Measurements from ENCODE around the gene ZBTB32. TPM values are rescaled to one million over a fixed set of nuclear protein-coding genes. Genes with fewer than 3 reads are reported as not detected.
A peak's percentile ranks its signal among the peaks of the same experiment; 100 is the strongest.

Gene ZBTB32
- total RNA-seq, 2 donors from 2014 or later: not detected

GRCh38 chr19:35669566-35669965 is 34.8 kb upstream of the ZBTB32 start:
- 65% methylated on average over 6 of the region's 6 CpGs for WGBS, 2 donors
- Histone ChIP-seq H3K36me3 (replicated peaks in 1 of 2; ENCODE audit: insufficient read depth in 1 of 2, low read depth in 2 of 2) (no peaks in the 10 kb centered on the region), H3K9me3 (no peaks in the 10 kb centered on the region), H3K27me3 (no peaks in the 10 kb centered on the region), H3K27ac (no peak overlapping the region), H3K4me1 (peaks cover 5% of the 10 kb centered on the region), H3K4me3 (no peak overlapping the region)
- DNase-seq (no peak), ATAC-seq (no peak)
- intact Hi-C loops (cut with DNase I): no loop called here
- TF ChIP-seq CTCF (IDR thresholded peaks at IDR 0.05): no peak
- no peak for TF ChIP-seq POLR2A (IDR thresholded peaks at IDR 0.05)

- Histone ChIP-seq H3K4me3 (no peak overlapping the region), H3K9me3 (no peaks in the 10 kb centered on the region), H3K4me1 (peaks cover 5% of the 10 kb centered on the region), H3K27me3 (no peaks in the 10 kb centered on the region), H3K27ac (no peak overlapping the region), H3K36me3 (replicated peaks in 1 of 2; ENCODE audit: insufficient read depth in 1 of 2, low read depth in 2 of 2) (no peaks in the 10 kb centered on the region)
- ATAC-seq (no peak), DNase-seq (no peak)
- intact Hi-C loops (cut with DNase I): no loop called here
- no peak for TF ChIP-seq CTCF (IDR thresholded peaks at IDR 0.05)
- no peak for TF ChIP-seq POLR2A (IDR thresholded peaks at IDR 0.05)
- WGBS, 2 donors: 40 to 61% methylated on average over 4 of the region's 4 CpGs
These were observed 34.4 kb upstream of the ZBTB32 start for GRCh38 chr19:35669974-35670373.

- 88 to 92% methylated on average over 1 of the region's 1 CpG for WGBS, 2 donors
These were observed 33.7 kb upstream of the ZBTB32 start for GRCh38 chr19:35670686-35671085.

GRCh38 chr19:35671818-35672217 is 32.5 kb upstream of the ZBTB32 start:
- no peak overlapping the region for H3K4me3 ChIP-seq
- no peaks in the 10 kb centered on the region for H3K36me3 ChIP-seq (replicated peaks in 1 of 2; ENCODE audit: insufficient read depth in 1 of 2, low read depth in 2 of 2)
- H3K9me3 ChIP-seq: no peaks in the 10 kb centered on the region
- DNase-seq (no peak), ATAC-seq (no peak)
- intact Hi-C loops (cut with DNase I): no loop called here
- TF ChIP-seq CTCF (IDR thresholded peaks at IDR 0.05) (no peak), POLR2A (IDR thresholded peaks at IDR 0.05) (no peak)
- H3K27ac ChIP-seq: no peak overlapping the region
- no peaks in the 10 kb centered on the region for H3K27me3 ChIP-seq
- peaks cover 5% of the 10 kb centered on the region for H3K4me1 ChIP-seq
- WGBS, 2 donors: 10 to 30% methylated on average over 3 of the region's 3 CpGs

More at GRCh38 chr19:35670686-35671085, 33.7 kb upstream of the ZBTB32 start:
- H3K4me1 ChIP-seq: peaks cover 5% of the 10 kb centered on the region
- H3K9me3 ChIP-seq: no peaks in the 10 kb centered on the region
- intact Hi-C loops (cut with DNase I): no loop called here
- H3K4me3 ChIP-seq: no peak overlapping the region
- TF ChIP-seq POLR2A (IDR thresholded peaks at IDR 0.05) (no peak), CTCF (IDR thresholded peaks at IDR 0.05) (no peak)
- H3K27me3 ChIP-seq: no peaks in the 10 kb centered on the region
- DNase-seq (no peak), ATAC-seq (no peak)
- no peak overlapping the region for H3K27ac ChIP-seq
- no peaks in the 10 kb centered on the region for H3K36me3 ChIP-seq (replicated peaks in 1 of 2; ENCODE audit: insufficient read depth in 1 of 2, low read depth in 2 of 2)

GRCh38 chr19:35673121-35673804 is 31.1 kb upstream of the ZBTB32 start:
- DNase-seq: peak; percentile 25 to 50 (median 28)
- Histone ChIP-seq H3K9me3 (no peaks in the 10 kb centered on the region), H3K4me1 (peaks cover 5% of the 10 kb centered on the region), H3K27me3 (no peaks in the 10 kb centered on the region), H3K27ac (no peak overlapping the region), H3K36me3 (replicated peaks in 1 of 2; ENCODE audit: insufficient read depth in 1 of 2, low read depth in 2 of 2) (no peaks in the 10 kb centered on the region), H3K4me3 (no peak overlapping the region)
- TF ChIP-seq CTCF (IDR thresholded peaks at IDR 0.05) (no peak), POLR2A (IDR thresholded peaks at IDR 0.05) (no peak)
- ATAC-seq: peak; percentile 59
- intact Hi-C loops (cut with DNase I): no loop called here
- 8 to 11% methylated on average over 8 to 35 of the region's 39 CpGs for WGBS, 2 donors
